ENCODE data around the gene TULP4.
"Not testable (repeated sequence)": the region's sequence is repeated elsewhere in the genome, so short reads cannot be mapped to it uniquely, and the experiment has no call there.

The TULP4 gene

DNA sequence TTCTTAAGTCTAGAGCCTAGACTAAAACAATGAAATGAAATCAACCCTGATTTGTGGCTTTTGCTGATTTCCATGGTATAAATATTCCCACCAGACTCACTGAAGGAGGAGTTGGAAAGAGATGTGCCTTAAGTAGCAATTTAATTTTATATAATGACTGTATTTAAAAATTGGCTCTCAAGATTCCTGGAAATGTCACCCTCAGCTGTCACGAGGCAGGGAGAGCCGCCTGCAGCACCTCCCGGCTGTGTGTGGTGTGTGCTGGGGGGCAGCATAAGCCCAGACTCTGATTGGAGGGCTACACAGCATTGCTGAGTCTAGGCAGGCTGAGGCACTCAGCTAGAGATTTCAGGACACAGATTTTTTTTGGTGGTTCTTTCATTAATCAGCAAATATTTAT, 207.0 kb downstream of the TULP4 start:
- Histone ChIP-seq H3K18ac (ENCODE audit: low read depth in 1 of 2, low read length in 2 of 2) (no peak overlapping the region), H3K23ac (ENCODE audit: low read length in 2 of 2) (no peak overlapping the region), H2AK5ac (ENCODE audit: low read length, severe bottlenecking) (no peak overlapping the region), H3K14ac (ENCODE audit: low read length in 2 of 2) (no peak overlapping the region), H3K4me1 (ENCODE audit: control insufficient read depth, insufficient read depth, low read depth, low read length) (peaks cover 5% of the 10 kb centered on the region), H2BK12ac (ENCODE audit: low read length in 2 of 2) (no peak overlapping the region), H4K8ac (ENCODE audit: low read length) (no peak overlapping the region), H3K4me3 (ENCODE audit: insufficient read depth in 1 of 2, low read depth in 1 of 2, low read length in 2 of 2) (no peak overlapping the region), H3K79me1 (replicated peaks; ENCODE audit: low read length, poor library complexity, severe bottlenecking) (no peaks in the 10 kb centered on the region), H3K27me3 (ENCODE audit: control insufficient read depth in 1 of 2, insufficient read depth in 1 of 2, low read length in 2 of 2) (peaks cover 0 to 23% of the 10 kb centered on the region in 2 experiments), H2BK120ac (ENCODE audit: low read depth, low read length) (no peak overlapping the region), H3K27ac (ENCODE audit: low read length, poor library complexity, severe bottlenecking) (no peak overlapping the region), H4K91ac (ENCODE audit: low read length) (no peak overlapping the region), H2AFZ (ENCODE audit: low read depth, low read length) (no peak overlapping the region), H2BK15ac (ENCODE audit: low read depth, poor library complexity, severe bottlenecking) (no peak overlapping the region), H3K9ac (ENCODE audit: low read length) (no peak overlapping the region), H2BK5ac (ENCODE audit: low read depth, low read length, poor library complexity, severe bottlenecking) (no peak overlapping the region), H3K4ac (ENCODE audit: low read depth in 1 of 2, low read length in 2 of 2) (no peak overlapping the region), H3K4me2 (ENCODE audit: low read length, poor library complexity, severe bottlenecking) (no peak overlapping the region), H3K9me3 (ENCODE audit: control insufficient read depth, low read length) (no peaks in the 10 kb centered on the region), H3K36me3 (ENCODE audit: control insufficient read depth in 1 of 2, insufficient read depth in 2 of 2, low read depth in 1 of 2, low read length in 2 of 2) (peaks cover 0 to 10% of the 10 kb centered on the region in 2 experiments)
- WGBS, result 87% methylated on average over 3 of the region's 3 CpGs
- DNase-seq, result no peak

DNA sequence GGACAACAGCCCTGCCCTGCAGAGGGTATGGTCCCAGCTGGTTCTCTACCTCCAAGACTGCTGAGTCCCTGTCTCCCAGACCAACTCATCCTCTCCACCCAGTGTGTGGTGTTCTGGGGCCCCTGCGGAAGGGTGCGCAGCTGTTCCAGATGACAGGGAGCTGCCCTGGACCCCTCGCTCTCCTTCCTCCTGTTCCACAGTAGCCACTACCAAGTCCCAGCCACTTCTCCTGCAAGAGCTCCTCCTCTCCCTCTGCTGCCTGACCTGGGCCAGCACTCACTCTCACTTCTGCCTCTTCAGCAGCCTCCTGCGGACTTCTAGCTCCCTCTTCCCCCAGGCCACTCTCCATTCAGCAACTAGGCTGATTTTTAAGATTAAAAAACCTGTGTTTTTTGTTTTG, 207.5 kb downstream of the TULP4 start:
- Histone ChIP-seq H2BK15ac (ENCODE audit: low read depth, poor library complexity, severe bottlenecking) (no peak overlapping the region), H3K36me3 (ENCODE audit: control insufficient read depth in 1 of 2, insufficient read depth in 2 of 2, low read depth in 1 of 2, low read length in 2 of 2) (peaks cover 0 to 7% of the 10 kb centered on the region in 2 experiments), H3K27me3 (ENCODE audit: control insufficient read depth in 1 of 2, insufficient read depth in 1 of 2, low read length in 2 of 2) (peaks cover 0 to 27% of the 10 kb centered on the region in 2 experiments), H3K4me3 (ENCODE audit: insufficient read depth in 1 of 2, low read depth in 1 of 2, low read length in 2 of 2) (no peak overlapping the region), H4K8ac (ENCODE audit: low read length) (no peak overlapping the region), H3K27ac (ENCODE audit: low read length, poor library complexity, severe bottlenecking) (no peak overlapping the region), H3K18ac (ENCODE audit: low read depth in 1 of 2, low read length in 2 of 2) (no peak overlapping the region), H2AK5ac (ENCODE audit: low read length, severe bottlenecking) (no peak overlapping the region), H3K9me3 (ENCODE audit: control insufficient read depth, low read length) (no peaks in the 10 kb centered on the region), H2BK5ac (ENCODE audit: low read depth, low read length, poor library complexity, severe bottlenecking) (no peak overlapping the region), H3K4me2 (ENCODE audit: low read length, poor library complexity, severe bottlenecking) (no peak overlapping the region), H3K79me1 (replicated peaks; ENCODE audit: low read length, poor library complexity, severe bottlenecking) (no peaks in the 10 kb centered on the region), H3K14ac (ENCODE audit: low read length in 2 of 2) (no peak overlapping the region), H3K4ac (ENCODE audit: low read depth in 1 of 2, low read length in 2 of 2) (peak overlapping the region in 1 of 2 experiments; percentile 21), H2AFZ (ENCODE audit: low read depth, low read length) (no peak overlapping the region), H2BK120ac (ENCODE audit: low read depth, low read length) (no peak overlapping the region), H3K23ac (ENCODE audit: low read length in 2 of 2) (no peak overlapping the region), H4K91ac (ENCODE audit: low read length) (peak overlapping the region; percentile 11), H3K4me1 (ENCODE audit: control insufficient read depth, insufficient read depth, low read depth, low read length) (peaks cover 5% of the 10 kb centered on the region), H3K9ac (ENCODE audit: low read length) (no peak overlapping the region), H2BK12ac (ENCODE audit: low read length in 2 of 2) (no peak overlapping the region)
- 77% methylated on average over 3 of the region's 4 CpGs for whole genome bisulfite sequencing
- no peak for DNase-seq

DNA sequence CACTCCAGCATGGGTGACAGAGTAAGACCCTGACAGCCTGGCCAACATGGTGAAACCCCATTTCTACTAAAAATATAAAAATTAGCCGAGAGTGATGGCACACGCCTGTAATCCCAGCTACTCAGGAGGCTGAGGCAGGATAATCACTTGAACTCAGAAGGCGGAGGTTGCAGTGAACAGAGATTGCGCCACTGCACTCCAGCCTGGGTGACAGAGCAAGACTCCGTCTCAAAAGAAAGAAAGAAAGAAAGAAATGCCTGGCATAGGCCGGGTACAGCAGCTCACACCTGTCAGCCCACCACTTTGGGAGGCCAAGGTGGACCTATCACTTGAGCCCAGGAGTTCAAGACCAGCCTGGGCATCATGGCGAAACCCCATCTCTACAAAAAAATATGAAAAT, 208.7 kb downstream of the TULP4 start:
- not testable (repeated sequence) for H3K4me3 ChIP-seq (ENCODE audit: insufficient read depth in 1 of 2, low read depth in 1 of 2, low read length in 2 of 2); H3K27ac ChIP-seq (ENCODE audit: low read length, poor library complexity, severe bottlenecking); H2AFZ ChIP-seq (ENCODE audit: low read depth, low read length); H4K8ac ChIP-seq (ENCODE audit: low read length); H3K9me3 ChIP-seq (ENCODE audit: control insufficient read depth, low read length); H3K79me1 ChIP-seq (replicated peaks; ENCODE audit: low read length, poor library complexity, severe bottlenecking); H2BK15ac ChIP-seq (ENCODE audit: low read depth, poor library complexity, severe bottlenecking); H3K9ac ChIP-seq (ENCODE audit: low read length); H2BK120ac ChIP-seq (ENCODE audit: low read depth, low read length); H3K23ac ChIP-seq (ENCODE audit: low read length in 2 of 2); H3K18ac ChIP-seq (ENCODE audit: low read depth in 1 of 2, low read length in 2 of 2); H4K91ac ChIP-seq (ENCODE audit: low read length); H3K4ac ChIP-seq (ENCODE audit: low read depth in 1 of 2, low read length in 2 of 2); H2BK5ac ChIP-seq (ENCODE audit: low read depth, low read length, poor library complexity, severe bottlenecking); H3K14ac ChIP-seq (ENCODE audit: low read length in 2 of 2); H3K4me2 ChIP-seq (ENCODE audit: low read length, poor library complexity, severe bottlenecking); H3K4me1 ChIP-seq (ENCODE audit: control insufficient read depth, insufficient read depth, low read depth, low read length); H3K36me3 ChIP-seq (ENCODE audit: control insufficient read depth in 1 of 2, insufficient read depth in 2 of 2, low read depth in 1 of 2, low read length in 2 of 2); DNase-seq; H2BK12ac ChIP-seq (ENCODE audit: low read length in 2 of 2); H2AK5ac ChIP-seq (ENCODE audit: low read length, severe bottlenecking)
- peaks cover 2 to 29% of the 10 kb centered on the region in 2 experiments for H3K27me3 ChIP-seq (ENCODE audit: control insufficient read depth in 1 of 2, insufficient read depth in 1 of 2, low read length in 2 of 2)
- 98% methylated on average over 6 of the region's 7 CpGs for WGBS

DNA sequence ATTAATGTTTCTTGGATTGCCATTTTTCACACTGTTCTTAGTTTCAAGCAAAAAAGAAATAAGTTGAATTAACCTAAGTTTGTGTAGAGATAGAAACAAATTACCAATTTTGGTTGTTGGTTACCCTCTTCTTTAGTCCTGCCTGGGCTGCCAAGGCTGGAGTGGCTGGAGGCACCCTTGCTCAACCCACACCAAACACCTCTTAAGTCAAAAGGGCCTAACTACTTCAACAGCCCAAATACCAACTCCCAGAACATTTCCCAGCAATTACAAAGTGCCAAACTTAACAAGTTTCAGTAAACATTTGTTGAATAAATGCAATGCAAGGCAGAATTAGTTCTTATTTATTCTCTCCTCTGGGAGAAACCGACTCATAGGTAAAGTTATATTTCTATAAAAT, 209.5 kb downstream of the TULP4 start:
- no peak overlapping the region for H2BK120ac ChIP-seq (ENCODE audit: low read depth, low read length)
- peaks cover 3 to 22% of the 10 kb centered on the region in 2 experiments for H3K27me3 ChIP-seq (ENCODE audit: control insufficient read depth in 1 of 2, insufficient read depth in 1 of 2, low read length in 2 of 2)
- no peak overlapping the region for H2BK12ac ChIP-seq (ENCODE audit: low read length in 2 of 2)
- no peak overlapping the region for H3K18ac ChIP-seq (ENCODE audit: low read depth in 1 of 2, low read length in 2 of 2)
- no peak overlapping the region for H3K4me3 ChIP-seq (ENCODE audit: insufficient read depth in 1 of 2, low read depth in 1 of 2, low read length in 2 of 2)
- DNase-seq, result no peak
- H2BK5ac ChIP-seq (ENCODE audit: low read depth, low read length, poor library complexity, severe bottlenecking), result no peak overlapping the region
- H3K9me3 ChIP-seq (ENCODE audit: control insufficient read depth, low read length), result peaks cover 6% of the 10 kb centered on the region
- H4K8ac ChIP-seq (ENCODE audit: low read length), result no peak overlapping the region
- no peak overlapping the region for H2BK15ac ChIP-seq (ENCODE audit: low read depth, poor library complexity, severe bottlenecking)
- H2AK5ac ChIP-seq (ENCODE audit: low read length, severe bottlenecking), result no peak overlapping the region
- H3K36me3 ChIP-seq (ENCODE audit: control insufficient read depth in 1 of 2, insufficient read depth in 2 of 2, low read depth in 1 of 2, low read length in 2 of 2), result no peaks in the 10 kb centered on the region
- H3K79me1 ChIP-seq (replicated peaks; ENCODE audit: low read length, poor library complexity, severe bottlenecking), result no peaks in the 10 kb centered on the region
- no peak overlapping the region for H3K27ac ChIP-seq (ENCODE audit: low read length, poor library complexity, severe bottlenecking)
- no CpG with 5 or more reads among the region's 1 CpG for WGBS
- H2AFZ ChIP-seq (ENCODE audit: low read depth, low read length), result no peak overlapping the region
- H3K9ac ChIP-seq (ENCODE audit: low read length), result no peak overlapping the region
- no peak overlapping the region for H3K4ac ChIP-seq (ENCODE audit: low read depth in 1 of 2, low read length in 2 of 2)
- no peak overlapping the region for H3K14ac ChIP-seq (ENCODE audit: low read length in 2 of 2)
- H3K4me2 ChIP-seq (ENCODE audit: low read length, poor library complexity, severe bottlenecking), result no peak overlapping the region
- peaks cover 2% of the 10 kb centered on the region for H3K4me1 ChIP-seq (ENCODE audit: control insufficient read depth, insufficient read depth, low read depth, low read length)
- no peak overlapping the region for H3K23ac ChIP-seq (ENCODE audit: low read length in 2 of 2)
- no peak overlapping the region for H4K91ac ChIP-seq (ENCODE audit: low read length)
